PC-9 (cell line): Measurements from ENCODE around the gene ATP1B1. TPM values are rescaled to one million over a fixed set of nuclear protein-coding genes. Genes with fewer than 3 reads are reported as not detected.

Experiments used
- BruUV-seq: library from RNA; stranded (reverse); fragments of 400-500 nt; replicated peaks from 2 replicates; lab custom pipeline; 2021; lab: Mats Ljungman, UMichigan
- CTCF ChIA-PET: fragments of 300-600 bp; sonication (Branson Sonifier 250); formaldehyde crosslinking; loops from one replicate; lab custom pipeline; 2022; ENCODE audit warnings: antibody characterized with exemption; lab: Charles Lee
- POLR2A ChIA-PET: fragments of 300-600 bp; sonication (Branson Sonifier 250); formaldehyde crosslinking; loops from one replicate; lab custom pipeline; 2022; ENCODE audit warnings: antibody characterized with exemption; ENCODE audit not compliant: unreplicated experiment; lab: Charles Lee
- DNase-seq, 2 experiments: peaks; one replicate each; pipeline versions ENCODE4 v3.0.0 to v3.0.0-alpha.2; 2015 to 2022; ENCODE audit warnings: mixed read lengths in 1 of 2
- H2AFZ ChIP-seq: fragments of 200-600 bp; sonication (generic); 2 replicates; pipeline ENCODE4 v1.8.1; 2017; ENCODE audit warnings: antibody characterized with exemption
- H3F3A ChIP-seq: fragments of 200-600 bp; sonication (generic); 2 replicates; pipeline ENCODE4 v1.8.1; 2017; ENCODE audit warnings: antibody characterized with exemption, mild to moderate bottlenecking, low read depth; ENCODE audit not compliant: insufficient read depth
- H3K27ac ChIP-seq: fragments of 200-600 bp; sonication (generic); 2 replicates; pipeline ENCODE4 v1.6.1; 2016; ENCODE audit warnings: mixed run types
- H3K27me3 ChIP-seq: fragments of 200-600 bp; sonication (generic); 2 replicates; pipeline ENCODE4 v1.6.1; 2016; ENCODE audit warnings: low read depth, mixed run types; ENCODE audit not compliant: insufficient read depth
- H3K36me3 ChIP-seq: fragments of 200-600 bp; sonication (generic); 2 replicates; pipeline ENCODE4 v1.6.1; 2016; ENCODE audit warnings: low read depth, mixed run types
- H3K4me1 ChIP-seq: fragments of 200-600 bp; sonication (generic); replicated peaks from 2 replicates; pipeline ENCODE4 v1.6.1; 2016; ENCODE audit warnings: mixed run types; ENCODE audit not compliant: insufficient read depth
- H3K4me2 ChIP-seq: fragments of 200-600 bp; sonication (generic); 2 replicates; pipeline ENCODE4 v1.6.1; 2017; ENCODE audit warnings: mixed run types
- H3K4me3 ChIP-seq: fragments of 200-600 bp; sonication (generic); 2 replicates; pipeline ENCODE4 v1.6.1; 2016; ENCODE audit warnings: mixed run types
- H3K79me2 ChIP-seq: fragments of 200-600 bp; sonication (generic); 2 replicates; pipeline ENCODE4 v1.6.1; 2017; ENCODE audit warnings: low read depth, mixed run types
- H3K9me2 ChIP-seq: fragments of 200-600 bp; sonication (generic); 2 replicates; pipeline ENCODE4 v1.8.1; 2017; ENCODE audit warnings: mild to moderate bottlenecking; ENCODE audit not compliant: insufficient read depth
- H3K9me3 ChIP-seq: fragments of 200-600 bp; sonication (generic); 2 replicates; pipeline ENCODE4 v1.8.1; 2016; ENCODE audit warnings: low read depth; ENCODE audit not compliant: insufficient read depth
- H4K20me1 ChIP-seq: fragments of 200-600 bp; sonication (generic); 2 replicates; pipeline ENCODE4 v1.8.1; 2017; ENCODE audit not compliant: insufficient read depth
- CTCF ChIP-seq: fragments of 200-600 bp; sonication (generic); conservative IDR thresholded peaks from 2 replicates; pipeline ENCODE4 v1.6.1; 2017; ENCODE audit warnings: mixed run types, antibody characterized with exemption, mild to moderate bottlenecking, moderate library complexity
- EZH2 ChIP-seq: fragments of 200-600 bp; sonication (generic); IDR thresholded peaks from 2 replicates; pipeline ENCODE4 v1.8.0; 2017; ENCODE audit warnings: antibody characterized with exemption, low read depth
- intact Hi-C: fragments of 100-400 bp; cut with micrococcal nuclease; formaldehyde crosslinking; loops from one replicate; pipeline ENCODE4 v1.10.0; 2022; ENCODE audit not compliant: unreplicated experiment
- total RNA-seq: library from RNA; stranded (reverse); gene quantifications from 2 replicates; pipeline ENCODE4 v1.2.3, GENCODE V29; 2021

Gene ATP1B1
- total RNA-seq, 1 experiment from 2014 or later = 110 TPM

- POLR2A ChIA-PET = no interaction called here
- H3K9me2 ChIP-seq = no peaks in the 10 kb centered on the region
- TF ChIP-seq CTCF (no peak), EZH2 (no peak)
- H3K4me3 ChIP-seq = no peak overlapping the region
- no peaks in the 10 kb centered on the region for H4K20me1 ChIP-seq
- H2AFZ ChIP-seq = no peak overlapping the region
- no peak overlapping the region for H3K4me2 ChIP-seq
- CTCF ChIA-PET = interaction anchor here (0.6 kb wide), 1 partner anchor 73 kb away, joined by 3 read pairs; no protein-coding TSS in a partner anchor
- no TSS peak for BruUV-seq
- H3K4me1 ChIP-seq = peaks cover 2% of the 10 kb centered on the region; the same call in 1 of the 2 replicates
- no peaks in the 10 kb centered on the region for H3K79me2 ChIP-seq
- no peaks in the 10 kb centered on the region for H3K36me3 ChIP-seq
- no peak overlapping the region for H3K27ac ChIP-seq
- intact Hi-C loops = no loop called here
- no peaks in the 10 kb centered on the region for H3K9me3 ChIP-seq
- no peaks in the 10 kb centered on the region for H3K27me3 ChIP-seq
- H3F3A ChIP-seq = no peaks in the 10 kb centered on the region
- no peak for DNase-seq
Observed at GRCh38 chr1:169143346-169143745, 36.9 kb downstream of the ATP1B1 start.

- ChIA-PET CTCF (interaction anchor here (0.6 kb wide), 1 partner anchor 72 kb away, joined by 3 read pairs; no protein-coding TSS in a partner anchor), POLR2A (no interaction called here)
- no peak for TF ChIP-seq CTCF
- TF ChIP-seq EZH2 = no peak
- intact Hi-C loops = no loop called here
- Histone ChIP-seq H3F3A (no peaks in the 10 kb centered on the region), H3K4me3 (no peak overlapping the region), H3K4me2 (no peak overlapping the region), H3K79me2 (no peaks in the 10 kb centered on the region), H3K4me1 (peaks cover 8% of the 10 kb centered on the region; the same call in 1 of the 2 replicates), H3K27ac (no peak overlapping the region), H3K27me3 (no peaks in the 10 kb centered on the region), H3K9me2 (no peaks in the 10 kb centered on the region), H3K36me3 (no peaks in the 10 kb centered on the region), H2AFZ (no peak overlapping the region), H4K20me1 (no peaks in the 10 kb centered on the region), H3K9me3 (no peaks in the 10 kb centered on the region)
- no TSS peak for BruUV-seq
- DNase-seq = no peak
Observed at GRCh38 chr1:169143984-169144383, 37.5 kb downstream of the ATP1B1 start.

GRCh38 chr1:169144941-169145626 is 38.6 kb downstream of the ATP1B1 start:
- Histone ChIP-seq H3K36me3 (no peaks in the 10 kb centered on the region), H3K79me2 (no peaks in the 10 kb centered on the region), H3K9me3 (no peaks in the 10 kb centered on the region), H3K4me3 (no peak overlapping the region), H4K20me1 (no peaks in the 10 kb centered on the region), H3K9me2 (no peaks in the 10 kb centered on the region), H3K4me1 (peaks cover 8% of the 10 kb centered on the region; the same call in 1 of the 2 replicates), H3K4me2 (no peak overlapping the region), H3K27ac (no peak overlapping the region), H3K27me3 (no peaks in the 10 kb centered on the region), H2AFZ (no peak overlapping the region), H3F3A (no peaks in the 10 kb centered on the region)
- DNase-seq = no peak
- TF ChIP-seq EZH2 (no peak), CTCF (no peak)
- intact Hi-C loops = no loop called here
- no TSS peak for BruUV-seq
- ChIA-PET POLR2A (no interaction called here), CTCF (no interaction called here)
